HepG2 (cell line): Measurements from ENCODE around the gene LIMCH1. TPM values are rescaled to one million over a fixed set of nuclear protein-coding genes. Genes with fewer than 3 reads are reported as not detected.

Experiments used
- ATAC-seq: fragments of 200-7000 bp; cut with Tn5 transposase; 3 replicates; pipeline ENCODE4 v1.9.1; 2020; ENCODE audit warnings: mild to moderate bottlenecking, moderate library complexity
- BruUV-seq: library from RNA; stranded (reverse); fragments of 400-500 nt; replicated peaks from 2 replicates; lab custom pipeline; 2021; lab: Mats Ljungman, UMichigan
- CTCF ChIA-PET: fragments of 300-600 bp; formaldehyde crosslinking; extraction: SDS; loops from one replicate; lab custom pipeline; 2021; ENCODE audit warnings: low total read pairs, inconsistent platforms, low intra/inter-chr PET ratio; lab: Yijun Ruan, JAX
- POLR2A ChIA-PET: fragments of 350-600 bp; sonication (Branson Sonifier 250); formaldehyde crosslinking; loops from one replicate; lab custom pipeline; 2020; ENCODE audit warnings: antibody characterized with exemption, inconsistent platforms; lab: Yijun Ruan, JAX
- DNase-seq: peaks from one replicate; pipeline ENCODE4 v3.0.0-alpha.2; 2015; ENCODE audit warnings: low spot score
- FAIRE-seq: peaks from 3 replicates; lab custom pipeline; 2011; peaks lifted over from hg19 to GRCh38; lab: Jason Lieb, UNC
- H2AFZ ChIP-seq: one replicate; pipeline ENCODE4 v1.6.1; 2011; ENCODE audit warnings: low read length, inconsistent platforms
- H3K27ac ChIP-seq: fragments of 300-600 bp; 3 replicates; pipeline ENCODE4 v1.8.0; 2011; ENCODE audit warnings: mixed run types, mild to moderate bottlenecking, mixed read lengths, low read length, inconsistent platforms; ENCODE audit not compliant: insufficient read depth; ENCODE audit errors: extremely low read length
- H3K27me3 ChIP-seq, 2 experiments: fragments of 200-600 bp in 1 of 2; 2 replicates in 1 of 2; 3 replicates in 1 of 2; pipeline versions ENCODE4 v1.6.0 to v1.8.0; 2011; ENCODE audit warnings: low read length in 2 of 2, mild to moderate bottlenecking in 2 of 2, moderate library complexity in 2 of 2, inconsistent platforms in 1 of 2; ENCODE audit not compliant: insufficient read depth in 2 of 2, control insufficient read depth in 1 of 2
- H3K36me3 ChIP-seq, 2 experiments: fragments of 200-600 bp in 1 of 2; replicated peaks in 1 of 2; 2 replicates in 1 of 2; 3 replicates in 1 of 2; pipeline versions ENCODE4 v1.5.1 to v1.8.0; 2011; ENCODE audit warnings: low read length in 2 of 2, inconsistent platforms in 1 of 2; ENCODE audit not compliant: insufficient read depth in 2 of 2, control insufficient read depth in 1 of 2
- H3K4me1 ChIP-seq: 2 replicates; pipeline ENCODE4 v1.5.1; 2012; ENCODE audit warnings: low read length, inconsistent platforms; ENCODE audit not compliant: insufficient read depth
- H3K4me2 ChIP-seq: 2 replicates; pipeline ENCODE4 v1.6.0; 2011; ENCODE audit warnings: low read depth, low read length, inconsistent platforms
- H3K4me3 ChIP-seq, 3 experiments: fragments of 200-600 bp in 1 of 3; sonication (generic), shearing (Covaris generic) in 1 of 3; replicated peaks in 1 of 3; 2 replicates each; pipeline ENCODE4 v1.5.1; 2011 to 2016; ENCODE audit warnings: low read length in 3 of 3, inconsistent platforms in 2 of 3, low read depth in 2 of 3, mild to moderate bottlenecking in 2 of 3, control low read depth in 1 of 3, mixed read lengths in 1 of 3; ENCODE audit not compliant: insufficient read depth in 1 of 3
- H3K79me2 ChIP-seq: one replicate; pipeline ENCODE4 v1.6.1; 2011; ENCODE audit warnings: low read length, inconsistent platforms; ENCODE audit not compliant: insufficient read depth
- H3K9ac ChIP-seq: 2 replicates; pipeline ENCODE4 v1.6.0; 2011; ENCODE audit warnings: mild to moderate bottlenecking, low read depth, low read length, inconsistent platforms; ENCODE audit not compliant: insufficient read depth
- H3K9me3 ChIP-seq: 2 replicates; pipeline ENCODE4 v1.5.1; 2012; ENCODE audit warnings: mild to moderate bottlenecking, low read length
- H4K20me1 ChIP-seq: 2 replicates; pipeline ENCODE4 v1.6.0; 2011; ENCODE audit warnings: inconsistent platforms, mild to moderate bottlenecking, low read length, moderate library complexity; ENCODE audit not compliant: insufficient read depth
- WGBS: methylation state at CpG from one replicate; pipeline ENCODE4 v1.1.6; 2017; ENCODE audit warnings: low lambda C conversion rate; 5-methylcytosine and 5-hydroxymethylcytosine counted together
- in situ Hi-C: cut with HindIII; loops from 2 replicates; pipeline ENCODE4 v1.10.0; 2017; ENCODE audit warnings: low pct_unique_long_range_greater_than_20kb; ENCODE audit not compliant: extremely low pct_ligation_motif_present
- intact Hi-C: fragments of 100-400 bp; cut with micrococcal nuclease; formaldehyde crosslinking; loops from one replicate; pipeline ENCODE4 v1.10.0; 2022; ENCODE audit not compliant: unreplicated experiment
- polyA plus RNA-seq, 8 experiments: library from polyadenylated mRNA; depleted of rRNA in 3 of 8; stranded (reverse) in 7 of 8; unstranded in 1 of 8; fragments of >200 nt; fragmentation: Illumina TruSeq in 4 of 8; extraction: Trizol in 4 of 8; gene quantifications; 2 replicates each; pipeline versions ENCODE4 v1.2.1 to v1.2.3, GENCODE V29; 2011 to 2016; ENCODE audit warnings: low read depth in 4 of 8, missing spikeins in 1 of 8, mixed read lengths in 1 of 8; ENCODE audit not compliant: insufficient read depth in 1 of 8
- total RNA-seq, 5 experiments: library from RNA; depleted of rRNA; stranded (reverse); fragments of >200 nt; fragmentation: Illumina TruSeq; extraction: Trizol; gene quantifications; 2 replicates each; pipeline ENCODE4 v1.2.3, GENCODE V29; 2016; ENCODE audit warnings: low read depth in 1 of 5
- TF ChIP-seq, protein P1 (sequence below): IDR thresholded peaks from 2 replicates; pipeline ENCODE4 v1.6.1; 2016; ENCODE audit warnings: missing biosample characterization, missing genetic modification reagents, low read depth
- TF ChIP-seq, protein P2 (sequence below): sonication (generic); formaldehyde crosslinking; IDR thresholded peaks from 2 replicates; pipeline ENCODE4 v1.5.0; 2020; ENCODE audit warnings: missing genetic modification reagents, mild to moderate bottlenecking, borderline replicate concordance
- TF ChIP-seq, protein P3 (sequence below), 2 experiments: sonication (generic) in 1 of 2; formaldehyde crosslinking in 1 of 2; IDR thresholded peaks; 2 replicates each; pipeline versions ENCODE4 v1.4.0 to v1.6.1; 2018 to 2020; ENCODE audit warnings: missing genetic modification reagents in 2 of 2, borderline replicate concordance in 1 of 2, low read depth in 1 of 2, mild to moderate bottlenecking in 1 of 2, missing biosample characterization in 1 of 2

LIMCH1 gene
- total and polyA plus RNA-seq, 2 of the 13 experiments (the other 11 are each of a cell fraction or from before 2014, with no cell fraction given) = 0.04 TPM; not detected in 1

DNA sequence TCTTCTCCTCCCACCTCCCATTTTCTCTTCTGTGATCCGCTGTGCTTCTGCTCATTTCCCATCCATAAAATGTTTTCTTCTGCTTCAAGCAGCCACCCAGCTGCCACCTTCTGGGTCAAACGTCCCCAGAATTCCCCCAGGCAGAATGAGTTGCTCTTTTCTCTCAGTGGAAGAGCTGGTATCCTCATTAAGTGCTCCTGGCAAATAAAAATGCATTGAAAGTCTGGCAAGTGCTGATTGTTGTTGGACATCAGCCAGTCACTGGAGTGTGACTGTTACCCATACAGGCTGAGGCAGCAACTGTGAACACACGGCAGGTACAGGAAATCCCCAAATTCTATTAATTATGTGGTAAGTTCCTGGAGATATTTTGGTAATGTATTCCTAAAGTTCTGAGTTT is 52.6 kb downstream of the LIMCH1 start:
- FAIRE-seq = no peak
- 0% methylated on average over 3 of the region's 3 CpGs for WGBS
- ChIA-PET POLR2A (no interaction called here), CTCF (no interaction called here)
- Histone ChIP-seq H4K20me1 (no peaks in the 10 kb centered on the region), H3K4me2 (no peak overlapping the region), H3K27me3 (no peaks in the 10 kb centered on the region), H3K79me2 (no peaks in the 10 kb centered on the region), H3K9ac (no peak overlapping the region), H3K27ac (no peak overlapping the region), H3K4me1 (no peaks in the 10 kb centered on the region), H3K9me3 (no peaks in the 10 kb centered on the region), H3K36me3 (no peaks in the 10 kb centered on the region), H2AFZ (no peak overlapping the region), H3K4me3 (no peak overlapping the region)
- no TSS peak for BruUV-seq
- TF ChIP-seq, protein P1, sequence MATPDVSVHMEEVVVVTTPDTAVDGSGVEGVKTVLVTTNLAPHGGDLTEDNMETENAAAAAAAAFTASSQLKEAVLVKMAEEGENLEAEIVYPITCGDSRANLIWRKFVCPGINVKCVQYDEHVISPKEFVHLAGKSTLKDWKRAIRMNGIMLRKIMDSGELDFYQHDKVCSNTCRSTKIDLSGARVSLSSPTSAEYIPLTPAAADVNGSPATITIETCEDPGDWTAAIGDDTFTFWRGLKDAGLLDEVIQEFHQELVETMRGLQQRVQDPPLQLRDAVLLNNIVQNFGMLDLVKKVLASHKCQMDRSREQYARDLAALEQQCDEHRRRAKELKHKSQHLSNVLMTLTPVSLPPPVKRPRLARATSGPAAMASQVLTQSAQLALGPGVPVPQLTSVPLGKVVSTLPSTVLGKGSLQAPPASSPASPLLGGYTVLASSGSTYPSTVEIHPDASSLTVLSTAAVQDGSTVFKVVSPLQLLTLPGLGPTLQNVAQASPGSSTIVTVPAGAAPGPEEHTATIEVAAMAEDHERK (CRISPR knock-in tag) = no peak
- TF ChIP-seq, protein P2, sequence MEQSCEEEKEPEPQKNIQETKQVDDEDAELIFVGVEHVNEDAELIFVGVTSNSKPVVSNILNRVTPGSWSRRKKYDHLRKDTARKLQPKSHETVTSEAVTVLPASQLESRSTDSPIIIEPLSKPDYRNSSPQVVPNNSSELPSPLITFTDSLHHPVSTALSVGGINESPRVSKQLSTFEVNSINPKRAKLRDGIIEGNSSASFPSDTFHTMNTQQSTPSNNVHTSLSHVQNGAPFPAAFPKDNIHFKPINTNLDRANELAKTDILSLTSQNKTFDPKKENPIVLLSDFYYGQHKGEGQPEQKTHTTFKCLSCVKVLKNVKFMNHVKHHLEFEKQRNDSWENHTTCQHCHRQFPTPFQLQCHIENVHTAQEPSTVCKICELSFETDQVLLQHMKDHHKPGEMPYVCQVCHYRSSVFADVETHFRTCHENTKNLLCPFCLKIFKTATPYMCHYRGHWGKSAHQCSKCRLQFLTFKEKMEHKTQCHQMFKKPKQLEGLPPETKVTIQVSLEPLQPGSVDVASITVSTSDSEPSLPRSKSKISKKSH (CRISPR knock-in tag) = no peak
- TF ChIP-seq, protein P3, sequence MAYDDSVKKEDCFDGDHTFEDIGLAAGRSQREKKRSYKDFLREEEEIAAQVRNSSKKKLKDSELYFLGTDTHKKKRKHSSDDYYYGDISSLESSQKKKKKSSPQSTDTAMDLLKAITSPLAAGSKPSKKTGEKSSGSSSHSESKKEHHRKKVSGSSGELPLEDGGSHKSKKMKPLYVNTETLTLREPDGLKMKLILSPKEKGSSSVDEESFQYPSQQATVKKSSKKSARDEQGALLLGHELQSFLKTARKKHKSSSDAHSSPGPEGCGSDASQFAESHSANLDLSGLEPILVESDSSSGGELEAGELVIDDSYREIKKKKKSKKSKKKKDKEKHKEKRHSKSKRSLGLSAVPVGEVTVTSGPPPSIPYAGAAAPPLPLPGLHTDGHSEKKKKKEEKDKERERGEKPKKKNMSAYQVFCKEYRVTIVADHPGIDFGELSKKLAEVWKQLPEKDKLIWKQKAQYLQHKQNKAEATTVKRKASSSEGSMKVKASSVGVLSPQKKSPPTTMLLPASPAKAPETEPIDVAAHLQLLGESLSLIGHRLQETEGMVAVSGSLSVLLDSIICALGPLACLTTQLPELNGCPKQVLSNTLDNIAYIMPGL (CRISPR knock-in tag; IDR thresholded peaks at IDR 0.05; ENCODE audit: borderline replicate concordance in 1 of 2, low read depth in 1 of 2) = no peak
- in situ Hi-C loops = no loop called here
- no peak for DNase-seq
- ATAC-seq = no peak
- intact Hi-C loops = no loop called here
